H1 (cell line): ENCODE data around the gene EGLN2. TPM values are rescaled to one million over a fixed set of nuclear protein-coding genes. Genes with fewer than 3 reads are reported as not detected.

Experiments used
- CHD7 ChIP-seq: fragments of 300-600 bp; sonication (generic); IDR thresholded peaks from 2 replicates; pipeline ENCODE4 v1.7.1; 2012; ENCODE audit warnings: low read length, moderate library complexity, mild to moderate bottlenecking, inconsistent platforms; ENCODE audit not compliant: insufficient replicate concordance
- GABPA ChIP-seq: IDR thresholded peaks from 2 replicates; pipeline ENCODE4 v1.6.1; 2011; ENCODE audit warnings: mild to moderate bottlenecking, low read length, moderate library complexity, borderline replicate concordance; ENCODE audit not compliant: insufficient read depth
- KDM4A ChIP-seq: IDR thresholded peaks from one replicate; pipeline ENCODE4 v1.7.1; 2012; ENCODE audit warnings: low read depth, mild to moderate bottlenecking, moderate library complexity, low read length, inconsistent platforms; ENCODE audit not compliant: severe bottlenecking
- POU5F1 ChIP-seq: IDR thresholded peaks from 2 replicates; pipeline ENCODE4 v1.6.1; 2011; ENCODE audit warnings: low read depth, mild to moderate bottlenecking, low read length, moderate library complexity
- SP2 ChIP-seq: IDR thresholded peaks from 2 replicates; pipeline ENCODE4 v1.6.1; 2012; ENCODE audit warnings: mild to moderate bottlenecking, low read length, inconsistent platforms
- TEAD4 ChIP-seq: IDR thresholded peaks from 2 replicates; pipeline ENCODE4 v1.6.1; 2012; ENCODE audit warnings: low read depth, low read length, inconsistent platforms, mixed read lengths
- polyA plus RNA-seq, 7 experiments: library from polyadenylated mRNA; depleted of rRNA in 3 of 7; stranded (reverse) in 5 of 7; unstranded in 2 of 7; fragments of >200 nt in 5 of 7; fragments of 200-250 nt in 2 of 7; gene quantifications; 1 replicate in 5 of 7; 2 replicates in 1 of 7; 4 replicates in 1 of 7; pipeline versions ENCODE4 v1.2.1 to v1.2.3, GENCODE V29; 2011 to 2013; ENCODE audit warnings: missing spikeins in 2 of 7, mixed read lengths in 2 of 7
- total RNA-seq: library from RNA; stranded (reverse); fragmentation: NEBNext Ultra II Directional; extraction: Animal tissue kit (Norgen Biotek cat#: 25700); gene quantifications from 2 replicates; pipeline ENCODE4 v1.2.1, GENCODE V29; 2021

Gene EGLN2
- total and polyA plus RNA-seq, 2 of the 8 experiments (the other 6 are each of a cell fraction or from before 2014, with no cell fraction given) = 86.9 to 103 TPM

GRCh38 chr19:40800997-40801377 is 2.0 kb downstream of the EGLN2 start (continued):
- TF ChIP-seq CHD7 (no peak), TEAD4 (no peak), SP2 (no peak), GABPA (no peak), KDM4A (no peak), POU5F1 (no peak)
